Measurements from ENCODE around the gene CUL3.
"Not testable (repeated sequence)": the region's sequence is repeated elsewhere in the genome, so short reads cannot be mapped to it uniquely, and the experiment has no call there.

- TF ChIP-seq POLR2A (IDR thresholded peaks at IDR 0.05); POLR2AphosphoS5 (IDR thresholded peaks at IDR 0.05; ENCODE audit: insufficient read depth in 1 of 2, low read depth in 1 of 2): not testable (repeated sequence)
Observed at GRCh38 chr2:224522483-224522882, 62.7 kb downstream of the CUL3 start.

Data from vagina (tissue), 2 donors.